PC-9 (cell line): ENCODE results near the gene AHDC1. TPM values are rescaled to one million over a fixed set of nuclear protein-coding genes. Genes with fewer than 3 reads are reported as not detected.

Experiments used
- BruUV-seq: library from RNA; stranded (reverse); fragments of 400-500 nt; replicated peaks from 2 replicates; lab custom pipeline; 2021; lab: Mats Ljungman, UMichigan
- CTCF ChIA-PET: fragments of 300-600 bp; sonication (Branson Sonifier 250); formaldehyde crosslinking; loops from one replicate; lab custom pipeline; 2022; ENCODE audit warnings: antibody characterized with exemption; lab: Charles Lee
- POLR2A ChIA-PET: fragments of 300-600 bp; sonication (Branson Sonifier 250); formaldehyde crosslinking; loops from one replicate; lab custom pipeline; 2022; ENCODE audit warnings: antibody characterized with exemption; ENCODE audit not compliant: unreplicated experiment; lab: Charles Lee
- DNase-seq, 2 experiments: peaks; one replicate each; pipeline versions ENCODE4 v3.0.0 to v3.0.0-alpha.2; 2015 to 2022; ENCODE audit warnings: mixed read lengths in 1 of 2
- H2AFZ ChIP-seq: fragments of 200-600 bp; sonication (generic); 2 replicates; pipeline ENCODE4 v1.8.1; 2017; ENCODE audit warnings: antibody characterized with exemption
- H3F3A ChIP-seq: fragments of 200-600 bp; sonication (generic); 2 replicates; pipeline ENCODE4 v1.8.1; 2017; ENCODE audit warnings: antibody characterized with exemption, mild to moderate bottlenecking, low read depth; ENCODE audit not compliant: insufficient read depth
- H3K27ac ChIP-seq: fragments of 200-600 bp; sonication (generic); 2 replicates; pipeline ENCODE4 v1.6.1; 2016; ENCODE audit warnings: mixed run types
- H3K27me3 ChIP-seq: fragments of 200-600 bp; sonication (generic); 2 replicates; pipeline ENCODE4 v1.6.1; 2016; ENCODE audit warnings: low read depth, mixed run types; ENCODE audit not compliant: insufficient read depth
- H3K36me3 ChIP-seq: fragments of 200-600 bp; sonication (generic); 2 replicates; pipeline ENCODE4 v1.6.1; 2016; ENCODE audit warnings: low read depth, mixed run types
- H3K4me1 ChIP-seq: fragments of 200-600 bp; sonication (generic); replicated peaks from 2 replicates; pipeline ENCODE4 v1.6.1; 2016; ENCODE audit warnings: mixed run types; ENCODE audit not compliant: insufficient read depth
- H3K4me2 ChIP-seq: fragments of 200-600 bp; sonication (generic); 2 replicates; pipeline ENCODE4 v1.6.1; 2017; ENCODE audit warnings: mixed run types
- H3K4me3 ChIP-seq: fragments of 200-600 bp; sonication (generic); 2 replicates; pipeline ENCODE4 v1.6.1; 2016; ENCODE audit warnings: mixed run types
- H3K79me2 ChIP-seq: fragments of 200-600 bp; sonication (generic); 2 replicates; pipeline ENCODE4 v1.6.1; 2017; ENCODE audit warnings: low read depth, mixed run types
- H3K9me2 ChIP-seq: fragments of 200-600 bp; sonication (generic); 2 replicates; pipeline ENCODE4 v1.8.1; 2017; ENCODE audit warnings: mild to moderate bottlenecking; ENCODE audit not compliant: insufficient read depth
- H3K9me3 ChIP-seq: fragments of 200-600 bp; sonication (generic); 2 replicates; pipeline ENCODE4 v1.8.1; 2016; ENCODE audit warnings: low read depth; ENCODE audit not compliant: insufficient read depth
- H4K20me1 ChIP-seq: fragments of 200-600 bp; sonication (generic); 2 replicates; pipeline ENCODE4 v1.8.1; 2017; ENCODE audit not compliant: insufficient read depth
- CTCF ChIP-seq: fragments of 200-600 bp; sonication (generic); conservative IDR thresholded peaks from 2 replicates; pipeline ENCODE4 v1.6.1; 2017; ENCODE audit warnings: mixed run types, antibody characterized with exemption, mild to moderate bottlenecking, moderate library complexity
- EZH2 ChIP-seq: fragments of 200-600 bp; sonication (generic); IDR thresholded peaks from 2 replicates; pipeline ENCODE4 v1.8.0; 2017; ENCODE audit warnings: antibody characterized with exemption, low read depth
- intact Hi-C: fragments of 100-400 bp; cut with micrococcal nuclease; formaldehyde crosslinking; loops from one replicate; pipeline ENCODE4 v1.10.0; 2022; ENCODE audit not compliant: unreplicated experiment
- total RNA-seq: library from RNA; stranded (reverse); gene quantifications from 2 replicates; pipeline ENCODE4 v1.2.3, GENCODE V29; 2021

AHDC1 gene
- total RNA-seq, 1 experiment from 2014 or later: 48.8 TPM

- no peak for TF ChIP-seq CTCF
- TF ChIP-seq EZH2: no peak
Measured at GRCh38 chr1:27634985-27635367, 31.0 kb upstream of the AHDC1 start, which contains the start of gene FGR. Gene FGR, minus strand, starts transcription at chr1:27635185. Its CDS starts 11,269 bp downstream, at chr1:27623916.

GRCh38 chr1:27634177-27634984 is 30.4 kb upstream of the AHDC1 start:
- BruUV-seq: no TSS peak

More at GRCh38 chr1:27634985-27635367, 31.0 kb upstream of the AHDC1 start, which contains the start of gene FGR:
- H3K4me3 ChIP-seq: no peak within 1 kb of the TSS
- H3K27me3 ChIP-seq: peaks cover 19% of the 10 kb centered on the region
- H3K9me3 ChIP-seq: no peaks in the 10 kb centered on the region
- no peaks in the 10 kb centered on the region for H4K20me1 ChIP-seq
- no peak within 1 kb of the TSS for H3K27ac ChIP-seq
- H3K79me2 ChIP-seq: no peaks in the 10 kb centered on the region
- no peaks in the 10 kb centered on the region for H3K36me3 ChIP-seq
- H3K9me2 ChIP-seq: no peaks in the 10 kb centered on the region
- no peaks in the 10 kb centered on the region for H3K4me1 ChIP-seq
- no TSS peak for BruUV-seq
- POLR2A ChIA-PET: no interaction called here
- intact Hi-C loops: no loop called here
- no peak within 1 kb of the TSS for H2AFZ ChIP-seq
- no peak within 1 kb of the TSS for H3K4me2 ChIP-seq
- CTCF ChIA-PET: no interaction called here
- DNase-seq: peak in 1 of 2 experiments; percentile 17
- H3F3A ChIP-seq: no peaks in the 10 kb centered on the region

GRCh38 chr1:27633640-27634176 is 29.8 kb upstream of the AHDC1 start:
- no peak overlapping the region for H2AFZ ChIP-seq
- ChIA-PET POLR2A (no interaction called here), CTCF (no interaction called here)
- H3K36me3 ChIP-seq: no peaks in the 10 kb centered on the region
- H3K27ac ChIP-seq: no peak overlapping the region
- peaks cover 19% of the 10 kb centered on the region for H3K27me3 ChIP-seq
- no peaks in the 10 kb centered on the region for H3K4me1 ChIP-seq
- H3F3A ChIP-seq: no peaks in the 10 kb centered on the region
- no peaks in the 10 kb centered on the region for H3K9me3 ChIP-seq
- intact Hi-C loops: no loop called here
- H3K4me3 ChIP-seq: no peak overlapping the region
- no peaks in the 10 kb centered on the region for H3K79me2 ChIP-seq
- H4K20me1 ChIP-seq: no peaks in the 10 kb centered on the region
- no peak for DNase-seq
- BruUV-seq: no TSS peak
- no peak overlapping the region for H3K4me2 ChIP-seq
- no peaks in the 10 kb centered on the region for H3K9me2 ChIP-seq
- TF ChIP-seq CTCF (no peak), EZH2 (no peak)

More at GRCh38 chr1:27634177-27634984, 30.4 kb upstream of the AHDC1 start:
- Histone ChIP-seq H4K20me1 (no peaks in the 10 kb centered on the region), H3F3A (no peaks in the 10 kb centered on the region), H3K9me3 (no peaks in the 10 kb centered on the region), H3K27ac (no peak overlapping the region), H3K4me1 (no peaks in the 10 kb centered on the region), H3K27me3 (peaks cover 19% of the 10 kb centered on the region), H3K9me2 (no peaks in the 10 kb centered on the region), H3K79me2 (no peaks in the 10 kb centered on the region), H3K36me3 (no peaks in the 10 kb centered on the region), H3K4me2 (no peak overlapping the region), H2AFZ (no peak overlapping the region), H3K4me3 (no peak overlapping the region)
- intact Hi-C loops: no loop called here
- TF ChIP-seq EZH2: no peak
- no peak for TF ChIP-seq CTCF
- ChIA-PET CTCF (no interaction called here), POLR2A (no interaction called here)
- peak in 1 of 2 experiments; percentile 29 for DNase-seq
